Endothelial cell of umbilical vein (primary cell): Measurements from ENCODE around the gene MDFIC. TPM values are rescaled to one million over a fixed set of nuclear protein-coding genes. Genes with fewer than 3 reads are reported as not detected.

Experiments used
- BruUV-seq: library from RNA; stranded (reverse); fragments of 400-500 nt; replicated peaks from 2 replicates; lab custom pipeline; 2021; lab: Mats Ljungman, UMichigan
- CTCF ChIA-PET: fragments of 300-600, 350-600 bp; sonication (Branson Sonifier 250); formaldehyde crosslinking; loops from one replicate; lab custom pipeline; 2021; ENCODE audit warnings: antibody characterized with exemption, inconsistent platforms; lab: Charles Lee
- POLR2A ChIA-PET: fragments of 300-600, 350-600 bp; sonication (Branson Sonifier 250); formaldehyde crosslinking; loops from one replicate; lab custom pipeline; 2021; ENCODE audit warnings: antibody characterized with exemption, inconsistent platforms; lab: Charles Lee
- DNase-seq: peaks from one replicate; pipeline ENCODE4 v3.0.0-alpha.2; 2011; ENCODE audit warnings: low read depth, low spot score
- FAIRE-seq: peaks from 2 replicates; lab custom pipeline; 2011; peaks lifted over from hg19 to GRCh38; lab: Jason Lieb, UNC
- H2AFZ ChIP-seq: 2 replicates; pipeline ENCODE4 v1.6.0; 2012; ENCODE audit warnings: low read depth, low read length, control low read depth, inconsistent platforms
- H3K27ac ChIP-seq: 2 replicates; pipeline ENCODE4 v1.5.1; 2011; ENCODE audit warnings: low read depth, mild to moderate bottlenecking, control low read depth, low read length, moderate library complexity; ENCODE audit not compliant: insufficient read depth
- H3K27me3 ChIP-seq, 2 experiments: 2 replicates each; pipeline versions ENCODE4 v1.6.0 to v1.6.1; 2011; ENCODE audit warnings: low read length in 2 of 2, mixed read lengths in 1 of 2; ENCODE audit not compliant: control insufficient read depth in 2 of 2, insufficient read depth in 2 of 2
- H3K36me3 ChIP-seq, 2 experiments: 2 replicates in 1 of 2; 3 replicates in 1 of 2; pipeline ENCODE4 v1.5.1; 2011; ENCODE audit warnings: low read length in 2 of 2, mild to moderate bottlenecking in 1 of 2, moderate library complexity in 1 of 2; ENCODE audit not compliant: control insufficient read depth in 2 of 2, insufficient read depth in 2 of 2; ENCODE audit errors: extremely low read depth in 1 of 2
- H3K4me1 ChIP-seq: 3 replicates; pipeline ENCODE4 v1.5.1; 2011; ENCODE audit warnings: mild to moderate bottlenecking, low read length; ENCODE audit not compliant: control insufficient read depth, insufficient read depth; ENCODE audit errors: extremely low read depth
- H3K4me2 ChIP-seq: 2 replicates; pipeline ENCODE4 v1.6.1; 2011; ENCODE audit warnings: low read length, control low read depth, mixed read lengths; ENCODE audit not compliant: insufficient read depth
- H3K4me3 ChIP-seq, 3 experiments: fragments of 200-600 bp in 1 of 3; sonication (generic), shearing (Covaris generic) in 1 of 3; replicated peaks in 1 of 3; 2 replicates each; pipeline ENCODE4 v1.5.1; 2011 to 2016; ENCODE audit warnings: control low read depth in 3 of 3, low read length in 3 of 3, mild to moderate bottlenecking in 2 of 3, inconsistent platforms in 1 of 3, low read depth in 1 of 3, moderate library complexity in 1 of 3; ENCODE audit not compliant: insufficient read depth in 1 of 3
- H3K79me2 ChIP-seq: 2 replicates; pipeline ENCODE4 v1.6.0; 2012; ENCODE audit warnings: low read length, inconsistent platforms; ENCODE audit not compliant: control insufficient read depth, insufficient read depth
- H3K9ac ChIP-seq: replicated peaks from 2 replicates; pipeline ENCODE3; 2011; ENCODE audit warnings: low read length, control low read depth; ENCODE audit not compliant: insufficient read depth; ENCODE audit errors: extremely low read depth
- H3K9me1 ChIP-seq: replicated peaks from 3 replicates; pipeline ENCODE4 v1.6.0; 2011; ENCODE audit warnings: mild to moderate bottlenecking, low read length; ENCODE audit not compliant: control insufficient read depth, insufficient read depth; ENCODE audit errors: extremely low read depth
- H3K9me3 ChIP-seq: replicated peaks from 2 replicates; pipeline ENCODE4 v1.5.1; 2012; ENCODE audit warnings: low read length, inconsistent platforms; ENCODE audit not compliant: control insufficient read depth, insufficient read depth
- H4K20me1 ChIP-seq: replicated peaks from 2 replicates; pipeline ENCODE3; 2011; ENCODE audit warnings: mild to moderate bottlenecking, low read length; ENCODE audit not compliant: control insufficient read depth, insufficient read depth; ENCODE audit errors: extremely low read depth
- CTCF ChIP-seq, 2 donors: IDR thresholded peaks; 1 replicate in 1 of 2; 2 replicates in 1 of 2; pipeline ENCODE4 v1.5.1; 2011; ENCODE audit warnings: low read length in 2 of 2, mild to moderate bottlenecking in 2 of 2, moderate library complexity in 2 of 2, control low read depth in 1 of 2, inconsistent platforms in 1 of 2, low read depth in 1 of 2; ENCODE audit not compliant: insufficient read depth in 1 of 2; ENCODE audit errors: extremely low read depth in 1 of 2
- EZH2 ChIP-seq: IDR thresholded peaks from 2 replicates; pipeline ENCODE4 v1.6.1; 2012; ENCODE audit warnings: borderline replicate concordance, low read depth, mild to moderate bottlenecking, moderate library complexity, low read length, inconsistent platforms; ENCODE audit not compliant: severe bottlenecking
- FOS ChIP-seq: IDR thresholded peaks from 2 replicates; pipeline ENCODE4 v1.6.1; 2011; ENCODE audit warnings: mild to moderate bottlenecking, low read length, moderate library complexity, borderline replicate concordance; ENCODE audit not compliant: insufficient read depth
- GATA2 ChIP-seq: IDR thresholded peaks from 2 replicates; pipeline ENCODE4 v1.7.0; 2011; ENCODE audit warnings: low read depth, mild to moderate bottlenecking, moderate library complexity, mixed read lengths, low read length; ENCODE audit not compliant: insufficient read length, insufficient read depth
- JUN ChIP-seq: IDR thresholded peaks from 2 replicates; pipeline ENCODE4 v1.6.1; 2011; ENCODE audit warnings: borderline replicate concordance, low read depth; ENCODE audit not compliant: insufficient read length, insufficient read depth
- MAX ChIP-seq: IDR thresholded peaks from 2 replicates; pipeline ENCODE4 v1.6.1; 2011; ENCODE audit not compliant: insufficient read depth, insufficient read length
- MYC ChIP-seq: IDR thresholded peaks from one replicate; pipeline ENCODE4 v1.6.1; 2011; ENCODE audit warnings: mild to moderate bottlenecking, low read depth, low read length
- POLR2A ChIP-seq: IDR thresholded peaks from 2 replicates; pipeline ENCODE4 v1.6.1; 2012; ENCODE audit warnings: low read depth, mild to moderate bottlenecking, control low read depth, low read length
- POLR2AphosphoS5 ChIP-seq: IDR thresholded peaks from 2 replicates; pipeline ENCODE4 v1.6.1; 2012; ENCODE audit warnings: low read depth, mild to moderate bottlenecking, control low read depth, low read length, moderate library complexity; ENCODE audit not compliant: insufficient read depth
- dilution Hi-C: fragments of 300-500 bp; cut with MboI; formaldehyde crosslinking; loops from one replicate; pipeline ENCODE4 v1.15.0; 2019; ENCODE audit warnings: low sequenced_read_pairs; ENCODE audit not compliant: extremely low pct_ligation_motif_present
- intact Hi-C: fragments of 100-400 bp; cut with micrococcal nuclease; formaldehyde crosslinking; loops from one replicate; pipeline ENCODE4 v1.10.0; 2022
- polyA plus RNA-seq, 4 experiments: library from polyadenylated mRNA; depleted of rRNA in 3 of 4; stranded (reverse) in 3 of 4; unstranded in 1 of 4; fragments of >200 nt; gene quantifications; 2 replicates each; pipeline versions ENCODE4 v1.2.1 to v1.2.3, GENCODE V29; 2011 to 2012; ENCODE audit warnings: missing spikeins in 1 of 4
- total RNA-seq: library from RNA; stranded (reverse); gene quantifications from 2 replicates; pipeline ENCODE4 v1.2.3, GENCODE V29; 2021

Gene MDFIC
- total and polyA plus RNA-seq, 2 donors (not counting 3 experiments of a cell fraction or from before 2014, with no cell fraction given): 6.5 to 14.2 TPM

- ChIA-PET POLR2A (no interaction called here), CTCF (no interaction called here)
- Histone ChIP-seq H3K4me3 (no peak overlapping the region), H2AFZ (no peak overlapping the region), H4K20me1 (no peaks in the 10 kb centered on the region), H3K79me2 (no peaks in the 10 kb centered on the region), H3K9me3 (no peaks in the 10 kb centered on the region), H3K4me1 (no peaks in the 10 kb centered on the region), H3K4me2 (no peak overlapping the region), H3K27ac (no peak overlapping the region), H3K9me1 (no peaks in the 10 kb centered on the region), H3K27me3 (peaks cover 27 to 51% of the 10 kb centered on the region in 2 experiments), H3K36me3 (no peaks in the 10 kb centered on the region), H3K9ac (no peak overlapping the region)
- no TSS peak for BruUV-seq
- dilution Hi-C loops (no loop called here), intact Hi-C loops (no loop called here)
- TF ChIP-seq MAX (no peak), POLR2A (no peak), MYC (no peak), EZH2 (no peak), FOS (no peak), GATA2 (no peak), CTCF (IDR thresholded peaks at IDR 0.05; ENCODE audit: extremely low read depth in 1 of 2, insufficient read depth in 1 of 2, low read depth in 1 of 2, low read length in 2 of 2) (no peak), POLR2AphosphoS5 (no peak), JUN (no peak)
- no peak for FAIRE-seq
- DNase-seq: no peak
These were observed 118.2 kb downstream of the MDFIC start for GRCh38 chr7:115040057-115040456.
